ENCODE measurements around the gene TMEM184B. TPM values are rescaled to one million over a fixed set of nuclear protein-coding genes. Genes with fewer than 3 reads are reported as not detected.
A peak's percentile ranks its signal among the peaks of the same experiment; 100 is the strongest.

Gene TMEM184B
- total and polyA plus RNA-seq, 2 donors (not counting 1 experiment from before 2014, with no cell fraction given): 9.9 to 24.7 TPM

GRCh38 chr22:38262051-38262795 lies 10.6 kb downstream of the TMEM184B start:
- Histone ChIP-seq H3K4me3 (ENCODE audit: control extremely low read depth in 1 of 5, extremely low read depth in 1 of 5, insufficient read depth in 1 of 5, low read depth in 2 of 5, low read length in 4 of 5) (no peak overlapping the region), H2AFZ (ENCODE audit: insufficient read depth, low read depth, low read length, poor library complexity, severe bottlenecking) (no peak overlapping the region), H3K27me3 (replicated peaks in 1 of 4; ENCODE audit: control extremely low read depth in 1 of 4, control insufficient read depth in 3 of 4, insufficient read depth in 4 of 4, low read length in 3 of 4) (no peaks in the 10 kb centered on the region), H3K79me2 (ENCODE audit: control insufficient read depth, insufficient read depth, low read length) (peaks cover 17% of the 10 kb centered on the region), H3K9ac (ENCODE audit: low read length) (no peak overlapping the region), H3K27ac (ENCODE audit: low read length in 2 of 2) (no peak overlapping the region), H3K4me2 (replicated peaks; ENCODE audit: low read depth, low read length, poor library complexity, severe bottlenecking) (no peak overlapping the region), H3K9me3 (ENCODE audit: control extremely low read depth in 1 of 3, control insufficient read depth in 2 of 3, insufficient read depth in 1 of 3, low read length in 2 of 3) (no peaks in the 10 kb centered on the region), H4K20me1 (ENCODE audit: control insufficient read depth, insufficient read depth, low read length, poor library complexity, severe bottlenecking) (peaks cover 5% of the 10 kb centered on the region), H3K4me1 (ENCODE audit: control insufficient read depth in 2 of 2, insufficient read depth in 2 of 2, low read length in 2 of 2) (peaks cover 3 to 26% of the 10 kb centered on the region in 2 donors), H3K36me3 (replicated peaks in 1 of 2; ENCODE audit: control extremely low read depth in 1 of 2, control insufficient read depth in 1 of 2, extremely low read depth in 1 of 2, insufficient read depth in 2 of 2, low read length in 1 of 2) (no peaks in the 10 kb centered on the region)
- TF ChIP-seq EZH2 (IDR thresholded peaks at IDR 0.05; ENCODE audit: borderline replicate concordance, insufficient read depth, low read depth, low read length, poor library complexity, severe bottlenecking): no peak
- peak; percentile 30 for TF ChIP-seq CTCF (IDR thresholded peaks at IDR 0.05)
- Mint-ChIP-seq H3K27me3 (no peaks in the 10 kb centered on the region), H3K4me1 (peaks cover 37% of the 10 kb centered on the region), H3K9me3 (ENCODE audit: insufficient read depth) (no peaks in the 10 kb centered on the region), H3K27ac (peak overlapping the region; percentile 33), H3K4me3 (no peak overlapping the region)
- WGBS (ENCODE audit: insufficient coverage): 75% methylated on average over 16 of the region's 20 CpGs
- ATAC-seq (ENCODE audit: low read depth) (peak; percentile 24), DNase-seq (peak; percentile 53)
- intact Hi-C loops (cut with micrococcal nuclease): loop anchor here (1.0 kb wide), 1 partner anchor 91 kb away; no protein-coding TSS in a partner anchor
- CTCF ChIA-PET: interaction anchor here (0.6 to 1.5 kb wide), 7 partner anchors 7 to 310 kb away, joined by 3 to 4 read pairs (median 3); no protein-coding TSS in a partner anchor
- POLR2A ChIA-PET: no interaction called here
